ENCODE measurements around the gene KIAA0513.

DNA sequence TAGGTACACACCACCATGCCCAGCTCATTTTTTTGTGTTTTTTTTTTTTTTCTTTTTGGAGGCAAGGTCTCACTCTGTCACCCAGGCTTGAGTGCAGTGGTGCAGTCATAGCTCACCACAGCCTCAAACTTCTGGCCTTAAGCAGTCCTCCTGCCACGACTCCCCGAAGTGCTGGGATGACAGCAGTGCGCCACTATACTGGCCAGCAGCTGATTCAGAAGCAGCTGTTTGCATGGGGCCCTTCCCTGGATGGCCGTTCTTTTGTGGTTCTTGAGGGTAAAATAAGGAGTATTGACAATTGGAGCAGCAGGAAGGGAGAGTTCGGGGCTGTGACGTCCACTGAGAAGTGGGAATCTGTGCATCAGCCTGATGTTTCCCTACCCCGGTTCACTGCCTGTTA is 41.6 kb downstream of the KIAA0513 start:
- no peak for TF ChIP-seq EZH2 (IDR thresholded peaks at IDR 0.05; ENCODE audit: borderline replicate concordance, insufficient read depth, low read depth, low read length, poor library complexity, severe bottlenecking)
- TF ChIP-seq, protein P1, sequence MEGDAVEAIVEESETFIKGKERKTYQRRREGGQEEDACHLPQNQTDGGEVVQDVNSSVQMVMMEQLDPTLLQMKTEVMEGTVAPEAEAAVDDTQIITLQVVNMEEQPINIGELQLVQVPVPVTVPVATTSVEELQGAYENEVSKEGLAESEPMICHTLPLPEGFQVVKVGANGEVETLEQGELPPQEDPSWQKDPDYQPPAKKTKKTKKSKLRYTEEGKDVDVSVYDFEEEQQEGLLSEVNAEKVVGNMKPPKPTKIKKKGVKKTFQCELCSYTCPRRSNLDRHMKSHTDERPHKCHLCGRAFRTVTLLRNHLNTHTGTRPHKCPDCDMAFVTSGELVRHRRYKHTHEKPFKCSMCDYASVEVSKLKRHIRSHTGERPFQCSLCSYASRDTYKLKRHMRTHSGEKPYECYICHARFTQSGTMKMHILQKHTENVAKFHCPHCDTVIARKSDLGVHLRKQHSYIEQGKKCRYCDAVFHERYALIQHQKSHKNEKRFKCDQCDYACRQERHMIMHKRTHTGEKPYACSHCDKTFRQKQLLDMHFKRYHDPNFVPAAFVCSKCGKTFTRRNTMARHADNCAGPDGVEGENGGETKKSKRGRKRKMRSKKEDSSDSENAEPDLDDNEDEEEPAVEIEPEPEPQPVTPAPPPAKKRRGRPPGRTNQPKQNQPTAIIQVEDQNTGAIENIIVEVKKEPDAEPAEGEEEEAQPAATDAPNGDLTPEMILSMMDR (IDR thresholded peaks at IDR 0.05), result no peak
